ENCODE data around the gene ISLR.

Gene ISLR

DNA sequence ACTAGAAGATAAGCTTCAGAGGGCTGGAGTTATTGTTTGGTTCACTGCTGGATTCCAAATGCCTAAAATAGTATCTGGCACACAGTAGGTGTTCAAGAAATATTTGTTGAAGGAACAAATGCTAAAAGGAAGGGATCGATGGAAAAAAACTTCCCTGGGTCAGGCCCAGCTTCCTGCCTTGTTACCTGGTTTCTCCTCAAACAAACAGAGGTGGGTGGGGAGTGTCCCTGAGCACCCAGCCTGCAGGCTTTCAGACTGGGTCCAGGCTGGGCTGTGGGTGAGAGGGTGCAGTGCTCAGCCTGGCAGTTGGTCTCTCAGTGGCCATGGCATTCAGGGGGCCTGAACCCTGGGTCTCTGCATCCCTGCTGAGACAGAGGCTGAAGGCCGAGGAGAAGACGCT is 43.4 kb downstream of the ISLR start:
- Histone ChIP-seq H3K79me2 (ENCODE audit: insufficient read depth, low read length) (no peaks in the 10 kb centered on the region), H2AFZ (ENCODE audit: low read length) (no peak overlapping the region), H3K9ac (ENCODE audit: low read length) (no peak overlapping the region), H3K9me3 (ENCODE audit: low read length) (no peaks in the 10 kb centered on the region), H3K4me1 (ENCODE audit: insufficient read depth, low read length, severe bottlenecking) (no peaks in the 10 kb centered on the region), H3K36me3 (ENCODE audit: insufficient read depth, low read length) (no peaks in the 10 kb centered on the region), H3F3A (ENCODE audit: insufficient read depth, low read length) (no peaks in the 10 kb centered on the region), H3K9me2 (ENCODE audit: low read depth, low read length) (no peaks in the 10 kb centered on the region), H3K4me3 (ENCODE audit: low read depth, low read length, poor library complexity, severe bottlenecking) (no peak overlapping the region), H4K20me1 (ENCODE audit: insufficient read depth, low read length) (no peaks in the 10 kb centered on the region), H3K27me3 (ENCODE audit: insufficient read depth, low read length) (peaks cover 9% of the 10 kb centered on the region), H3K4me2 (ENCODE audit: low read length) (no peak overlapping the region), H3K27ac (ENCODE audit: low read depth, low read length, poor library complexity, severe bottlenecking) (no peak overlapping the region)
- TF ChIP-seq, protein P1, sequence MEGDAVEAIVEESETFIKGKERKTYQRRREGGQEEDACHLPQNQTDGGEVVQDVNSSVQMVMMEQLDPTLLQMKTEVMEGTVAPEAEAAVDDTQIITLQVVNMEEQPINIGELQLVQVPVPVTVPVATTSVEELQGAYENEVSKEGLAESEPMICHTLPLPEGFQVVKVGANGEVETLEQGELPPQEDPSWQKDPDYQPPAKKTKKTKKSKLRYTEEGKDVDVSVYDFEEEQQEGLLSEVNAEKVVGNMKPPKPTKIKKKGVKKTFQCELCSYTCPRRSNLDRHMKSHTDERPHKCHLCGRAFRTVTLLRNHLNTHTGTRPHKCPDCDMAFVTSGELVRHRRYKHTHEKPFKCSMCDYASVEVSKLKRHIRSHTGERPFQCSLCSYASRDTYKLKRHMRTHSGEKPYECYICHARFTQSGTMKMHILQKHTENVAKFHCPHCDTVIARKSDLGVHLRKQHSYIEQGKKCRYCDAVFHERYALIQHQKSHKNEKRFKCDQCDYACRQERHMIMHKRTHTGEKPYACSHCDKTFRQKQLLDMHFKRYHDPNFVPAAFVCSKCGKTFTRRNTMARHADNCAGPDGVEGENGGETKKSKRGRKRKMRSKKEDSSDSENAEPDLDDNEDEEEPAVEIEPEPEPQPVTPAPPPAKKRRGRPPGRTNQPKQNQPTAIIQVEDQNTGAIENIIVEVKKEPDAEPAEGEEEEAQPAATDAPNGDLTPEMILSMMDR (IDR thresholded peaks at IDR 0.05; ENCODE audit: low read length) = no peak
- TF ChIP-seq EZH2 (IDR thresholded peaks at IDR 0.05; ENCODE audit: borderline replicate concordance, low read length) = no peak

DNA sequence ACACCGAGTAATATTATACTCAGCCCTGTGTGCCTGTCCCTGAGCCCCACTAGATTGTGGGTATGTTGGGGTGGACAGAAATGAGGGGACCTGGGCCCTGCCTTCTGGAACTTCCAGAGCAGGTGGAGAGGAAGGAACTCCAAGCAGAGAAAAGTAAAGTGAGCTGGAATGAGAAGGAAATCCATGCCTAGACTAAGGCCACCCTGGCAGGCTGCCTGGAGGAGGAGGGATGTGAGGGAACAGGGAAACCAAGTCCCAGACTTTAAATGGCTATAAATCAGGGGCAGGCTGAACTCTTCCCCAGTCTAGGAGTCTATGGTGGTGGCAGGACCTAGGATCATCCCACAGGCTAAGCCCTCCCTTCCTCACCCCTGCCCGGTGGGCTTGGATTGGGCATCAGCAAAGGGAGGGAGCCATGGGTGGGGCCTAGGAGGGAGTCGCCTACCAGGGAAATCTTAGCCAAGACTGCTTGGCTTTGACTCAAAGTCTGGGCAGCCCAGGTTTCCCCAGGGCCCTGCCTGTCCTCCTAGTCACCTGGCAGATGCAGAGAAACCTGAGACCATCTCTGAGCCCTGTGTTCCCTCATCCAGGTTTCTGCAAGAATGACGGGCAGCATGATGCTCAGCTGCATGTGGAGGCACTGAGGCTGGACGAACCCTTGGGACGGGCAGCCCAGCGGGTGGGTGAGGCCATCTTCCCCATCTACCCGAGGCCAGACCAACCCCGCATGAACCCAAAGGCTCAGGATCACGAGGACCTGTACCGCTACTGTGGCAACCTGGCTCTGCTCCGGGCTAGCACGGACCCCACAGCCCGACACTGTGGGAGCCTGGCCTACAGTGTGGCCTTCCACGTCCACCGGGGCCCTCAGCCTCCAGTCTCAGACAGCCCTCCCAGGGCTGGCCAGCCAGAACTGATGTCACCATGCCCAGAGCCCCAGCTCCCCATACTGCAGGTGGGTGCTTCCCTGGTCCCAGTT is 44.7 kb downstream of the ISLR start:
- no peak for TF ChIP-seq EZH2 (IDR thresholded peaks at IDR 0.05; ENCODE audit: borderline replicate concordance, low read length)
- TF ChIP-seq, protein P1 (IDR thresholded peaks at IDR 0.05; ENCODE audit: low read length) = no peak
- H3K4me1 ChIP-seq (ENCODE audit: insufficient read depth, low read length, severe bottlenecking) = no peaks in the 10 kb centered on the region
- no peak overlapping the region for H3K4me3 ChIP-seq (ENCODE audit: low read depth, low read length, poor library complexity, severe bottlenecking)
- H3K9me3 ChIP-seq (ENCODE audit: low read length) = no peaks in the 10 kb centered on the region
- no peaks in the 10 kb centered on the region for H4K20me1 ChIP-seq (ENCODE audit: insufficient read depth, low read length)
- H3K27ac ChIP-seq (ENCODE audit: low read depth, low read length, poor library complexity, severe bottlenecking) = no peak overlapping the region
- no peaks in the 10 kb centered on the region for H3F3A ChIP-seq (ENCODE audit: insufficient read depth, low read length)
- H3K4me2 ChIP-seq (ENCODE audit: low read length) = no peak overlapping the region
- H3K36me3 ChIP-seq (ENCODE audit: insufficient read depth, low read length) = no peaks in the 10 kb centered on the region
- no peaks in the 10 kb centered on the region for H3K79me2 ChIP-seq (ENCODE audit: insufficient read depth, low read length)
- peaks cover 6% of the 10 kb centered on the region for H3K27me3 ChIP-seq (ENCODE audit: insufficient read depth, low read length)
- no peak overlapping the region for H3K9ac ChIP-seq (ENCODE audit: low read length)
- H3K9me2 ChIP-seq (ENCODE audit: low read depth, low read length) = no peaks in the 10 kb centered on the region
- no peak overlapping the region for H2AFZ ChIP-seq (ENCODE audit: low read length)

DNA sequence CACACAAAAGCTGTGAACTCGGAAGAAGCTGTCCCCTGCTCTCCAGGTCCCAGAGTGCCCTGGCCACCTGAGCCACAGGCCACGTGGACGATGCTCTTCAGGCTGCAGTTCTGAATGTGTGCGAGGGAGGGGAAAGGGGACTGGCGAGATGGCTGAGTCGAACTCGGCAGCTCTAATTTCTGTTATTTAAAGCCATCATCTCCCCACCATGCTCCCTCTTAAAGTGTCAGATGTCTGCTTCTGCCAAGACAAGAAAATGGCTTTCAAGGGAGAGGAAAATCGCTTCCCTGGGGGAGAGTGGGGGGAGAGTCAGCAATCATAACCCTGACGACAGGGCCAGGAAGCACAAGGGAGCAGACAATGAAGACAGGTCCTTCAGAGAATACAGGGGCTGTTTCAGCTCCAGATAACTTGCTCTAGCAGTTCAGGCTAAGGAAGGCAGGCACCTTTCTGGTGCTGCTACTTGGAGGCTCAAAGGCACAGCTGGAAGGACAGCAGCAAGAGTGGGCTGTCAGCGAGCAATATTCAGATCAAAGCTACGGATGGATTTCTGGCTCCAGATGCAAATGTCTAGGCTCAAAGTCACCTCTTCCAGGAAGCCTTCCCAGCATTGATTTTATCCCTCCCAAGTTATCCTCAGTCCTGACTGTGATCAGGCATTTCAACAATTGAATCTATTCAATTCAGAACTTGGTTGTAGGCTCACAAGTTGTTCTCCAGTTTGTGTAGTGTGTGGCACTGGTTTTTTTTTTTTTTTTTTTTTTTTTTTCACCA is 47.2 kb downstream of the ISLR start:
- Histone ChIP-seq H2AFZ (ENCODE audit: low read length) (no peak overlapping the region), H3K36me3 (ENCODE audit: insufficient read depth, low read length) (no peaks in the 10 kb centered on the region), H3K9me2 (ENCODE audit: low read depth, low read length) (no peaks in the 10 kb centered on the region), H3K79me2 (ENCODE audit: insufficient read depth, low read length) (no peaks in the 10 kb centered on the region), H3K4me1 (ENCODE audit: insufficient read depth, low read length, severe bottlenecking) (no peaks in the 10 kb centered on the region), H3K4me3 (ENCODE audit: low read depth, low read length, poor library complexity, severe bottlenecking) (no peak overlapping the region), H4K20me1 (ENCODE audit: insufficient read depth, low read length) (no peaks in the 10 kb centered on the region), H3K27ac (ENCODE audit: low read depth, low read length, poor library complexity, severe bottlenecking) (no peak overlapping the region), H3K9ac (ENCODE audit: low read length) (no peak overlapping the region), H3K27me3 (ENCODE audit: insufficient read depth, low read length) (peaks cover 6% of the 10 kb centered on the region; the same call in 1 of the 2 replicates), H3K9me3 (ENCODE audit: low read length) (no peaks in the 10 kb centered on the region), H3F3A (ENCODE audit: insufficient read depth, low read length) (no peaks in the 10 kb centered on the region), H3K4me2 (ENCODE audit: low read length) (no peak overlapping the region)
- TF ChIP-seq, protein P1 (IDR thresholded peaks at IDR 0.05; ENCODE audit: low read length) = no peak
- TF ChIP-seq EZH2 (IDR thresholded peaks at IDR 0.05; ENCODE audit: borderline replicate concordance, low read length) = no peak
